Keratinocyte (primary cell): ENCODE data around the gene YAE1. TPM values are rescaled to one million over a fixed set of nuclear protein-coding genes. Genes with fewer than 3 reads are reported as not detected.
A peak's percentile ranks its signal among the peaks of the same experiment; 100 is the strongest.

Source experiments
- DNase-seq: peaks from one replicate; pipeline ENCODE4 v3.0.0-alpha.2; 2011; ENCODE audit warnings: low read depth, missing footprints, low spot score
- FAIRE-seq: peaks from 2 replicates; lab custom pipeline; 2011; peaks lifted over from hg19 to GRCh38; lab: Jason Lieb, UNC
- H2AFZ ChIP-seq: 2 replicates; pipeline ENCODE4 v1.6.0; 2012; ENCODE audit warnings: low read length, control low read depth, inconsistent platforms; ENCODE audit not compliant: control insufficient read depth
- H3K27ac ChIP-seq: 2 replicates; pipeline ENCODE4 v1.5.1; 2011; ENCODE audit warnings: low read length; ENCODE audit not compliant: control insufficient read depth, insufficient read depth
- H3K27me3 ChIP-seq: 3 replicates; pipeline ENCODE4 v1.6.0; 2011; ENCODE audit warnings: low read length; ENCODE audit not compliant: control insufficient read depth, insufficient read depth; ENCODE audit errors: extremely low read depth
- H3K36me3 ChIP-seq, 2 experiments: 2 replicates in 1 of 2; 3 replicates in 1 of 2; pipeline ENCODE4 v1.5.1; 2011; ENCODE audit warnings: low read length in 2 of 2, mild to moderate bottlenecking in 1 of 2; ENCODE audit not compliant: control insufficient read depth in 2 of 2, insufficient read depth in 2 of 2; ENCODE audit errors: extremely low read depth in 1 of 2
- H3K4me1 ChIP-seq: 3 replicates; pipeline ENCODE4 v1.5.1; 2011; ENCODE audit warnings: low read length; ENCODE audit not compliant: control insufficient read depth, insufficient read depth; ENCODE audit errors: extremely low read depth
- H3K4me2 ChIP-seq: 3 replicates; pipeline ENCODE4 v1.6.0; 2011; ENCODE audit warnings: low read depth, low read length; ENCODE audit not compliant: control insufficient read depth, insufficient read depth; ENCODE audit errors: extremely low read depth
- H3K4me3 ChIP-seq, 3 experiments: fragments of 200-600 bp in 1 of 3; sonication (generic) in 1 of 3; 2 replicates in 2 of 3; 3 replicates in 1 of 3; pipeline ENCODE4 v1.5.1; 2011 to 2016; ENCODE audit warnings: low read length in 3 of 3, mild to moderate bottlenecking in 3 of 3, control low read depth in 2 of 3, inconsistent platforms in 1 of 3, low read depth in 1 of 3, mixed read lengths in 1 of 3, mixed run types in 1 of 3, moderate library complexity in 1 of 3; ENCODE audit not compliant: control insufficient read depth in 2 of 3, insufficient read depth in 2 of 3; ENCODE audit errors: extremely low read depth in 1 of 3
- H3K79me2 ChIP-seq: 2 replicates; pipeline ENCODE4 v1.6.0; 2012; ENCODE audit warnings: low read length; ENCODE audit not compliant: control insufficient read depth, insufficient read depth
- H3K9ac ChIP-seq: 3 replicates; pipeline ENCODE4 v1.6.0; 2011; ENCODE audit warnings: low read length; ENCODE audit not compliant: control insufficient read depth, insufficient read depth; ENCODE audit errors: extremely low read depth
- H3K9me1 ChIP-seq: 3 replicates; pipeline ENCODE4 v1.6.0; 2011; ENCODE audit warnings: low read length; ENCODE audit not compliant: control insufficient read depth, insufficient read depth; ENCODE audit errors: extremely low read depth
- H3K9me3 ChIP-seq: 2 replicates; pipeline ENCODE4 v1.5.1; 2012; ENCODE audit warnings: low read depth, low read length; ENCODE audit not compliant: control insufficient read depth
- H4K20me1 ChIP-seq: 3 replicates; pipeline ENCODE4 v1.6.0; 2011; ENCODE audit warnings: low read length; ENCODE audit not compliant: control insufficient read depth, insufficient read depth; ENCODE audit errors: extremely low read depth
- EZH2 ChIP-seq: IDR thresholded peaks from one replicate; pipeline ENCODE4 v1.6.1; 2012; ENCODE audit warnings: inconsistent platforms, mild to moderate bottlenecking, low read length, moderate library complexity
- dilution Hi-C: fragments of 300-500 bp; cut with MboI; formaldehyde crosslinking; loops from one replicate; pipeline ENCODE4 v1.7.0; 2020; ENCODE audit warnings: low sequenced_read_pairs; ENCODE audit not compliant: extremely low pct_ligation_motif_present
- polyA plus RNA-seq, 5 experiments: library from polyadenylated mRNA; depleted of rRNA in 3 of 5; stranded (reverse) in 3 of 5; stranded (forward) in 1 of 5; unstranded in 1 of 5; fragments of >200 nt; gene quantifications; 1 replicate in 1 of 5; 2 replicates in 3 of 5; 3 replicates in 1 of 5; pipeline versions ENCODE4 v1.2.1 to v1.2.3, GENCODE V29; 2011 to 2012; ENCODE audit warnings: missing spikeins in 2 of 5, low read depth in 1 of 5, low replicate concordance in 1 of 5
- TF ChIP-seq, protein P1 (sequence below), 3 experiments: IDR thresholded peaks in 1 of 3; conservative IDR thresholded peaks in 1 of 3; optimal IDR thresholded peaks in 1 of 3; 2 replicates in 2 of 3; 3 replicates in 1 of 3; pipeline versions ENCODE3 to v1.5.1; 2011; ENCODE audit warnings: low read length in 3 of 3, mild to moderate bottlenecking in 3 of 3, moderate library complexity in 2 of 3, control low read depth in 1 of 3, inconsistent platforms in 1 of 3; ENCODE audit not compliant: insufficient read depth in 2 of 3; ENCODE audit errors: extremely low read depth in 1 of 3

The YAE1 gene
- polyA plus RNA-seq, 1 donor (not counting 4 experiments of a cell fraction or from before 2014, with no cell fraction given): 43.7 TPM

DNA sequence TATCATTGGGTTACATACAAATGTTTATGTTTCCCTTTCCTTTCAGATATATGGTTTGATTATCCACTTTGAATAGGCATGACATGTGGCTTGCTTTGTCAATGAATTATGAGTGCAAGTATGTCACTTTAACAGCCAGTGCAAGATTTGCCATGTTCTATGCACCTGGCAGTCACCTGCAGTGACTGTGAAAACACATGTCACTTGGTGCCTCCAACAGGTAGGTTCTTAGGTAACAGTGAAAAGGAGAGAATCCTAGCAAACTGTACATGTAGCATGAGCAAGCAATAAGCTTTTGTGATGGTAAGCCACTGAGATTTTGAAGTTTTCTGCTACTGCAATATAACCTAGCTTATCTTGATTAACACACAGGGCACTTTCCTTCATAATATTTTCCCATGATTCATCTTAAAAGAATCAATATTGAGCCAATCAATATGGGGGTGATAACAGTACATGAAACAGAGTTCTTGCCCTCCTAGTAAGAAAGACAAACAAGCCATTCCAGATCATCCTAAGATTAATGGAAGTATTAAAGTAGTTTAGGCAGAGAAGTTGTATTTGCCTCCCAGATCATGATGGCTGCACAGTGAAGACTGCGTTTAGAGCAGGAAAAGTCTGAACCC, 49.3 kb downstream of the YAE1 start:
- dilution Hi-C loops: no loop called here
- Histone ChIP-seq H3K27ac (no peak overlapping the region), H4K20me1 (no peaks in the 10 kb centered on the region), H3K36me3 (no peaks in the 10 kb centered on the region), H3K9me1 (no peaks in the 10 kb centered on the region), H2AFZ (no peak overlapping the region), H3K4me3 (no peak overlapping the region), H3K79me2 (no peaks in the 10 kb centered on the region), H3K9me3 (no peaks in the 10 kb centered on the region), H3K4me2 (no peak overlapping the region), H3K9ac (no peak overlapping the region), H3K4me1 (peaks cover 29% of the 10 kb centered on the region), H3K27me3 (no peaks in the 10 kb centered on the region)
- DNase-seq (no peak), FAIRE-seq (no peak)
- no peak for TF ChIP-seq EZH2
- TF ChIP-seq, protein P1, sequence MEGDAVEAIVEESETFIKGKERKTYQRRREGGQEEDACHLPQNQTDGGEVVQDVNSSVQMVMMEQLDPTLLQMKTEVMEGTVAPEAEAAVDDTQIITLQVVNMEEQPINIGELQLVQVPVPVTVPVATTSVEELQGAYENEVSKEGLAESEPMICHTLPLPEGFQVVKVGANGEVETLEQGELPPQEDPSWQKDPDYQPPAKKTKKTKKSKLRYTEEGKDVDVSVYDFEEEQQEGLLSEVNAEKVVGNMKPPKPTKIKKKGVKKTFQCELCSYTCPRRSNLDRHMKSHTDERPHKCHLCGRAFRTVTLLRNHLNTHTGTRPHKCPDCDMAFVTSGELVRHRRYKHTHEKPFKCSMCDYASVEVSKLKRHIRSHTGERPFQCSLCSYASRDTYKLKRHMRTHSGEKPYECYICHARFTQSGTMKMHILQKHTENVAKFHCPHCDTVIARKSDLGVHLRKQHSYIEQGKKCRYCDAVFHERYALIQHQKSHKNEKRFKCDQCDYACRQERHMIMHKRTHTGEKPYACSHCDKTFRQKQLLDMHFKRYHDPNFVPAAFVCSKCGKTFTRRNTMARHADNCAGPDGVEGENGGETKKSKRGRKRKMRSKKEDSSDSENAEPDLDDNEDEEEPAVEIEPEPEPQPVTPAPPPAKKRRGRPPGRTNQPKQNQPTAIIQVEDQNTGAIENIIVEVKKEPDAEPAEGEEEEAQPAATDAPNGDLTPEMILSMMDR (optimal IDR thresholded peaks at IDR 0.05 in 1 of 3, IDR thresholded peaks at IDR 0.05 in 1 of 3, conservative IDR thresholded peaks at IDR 0.05 in 1 of 3; ENCODE audit: extremely low read depth in 1 of 3, insufficient read depth in 2 of 3, low read length in 3 of 3): no peak

DNA sequence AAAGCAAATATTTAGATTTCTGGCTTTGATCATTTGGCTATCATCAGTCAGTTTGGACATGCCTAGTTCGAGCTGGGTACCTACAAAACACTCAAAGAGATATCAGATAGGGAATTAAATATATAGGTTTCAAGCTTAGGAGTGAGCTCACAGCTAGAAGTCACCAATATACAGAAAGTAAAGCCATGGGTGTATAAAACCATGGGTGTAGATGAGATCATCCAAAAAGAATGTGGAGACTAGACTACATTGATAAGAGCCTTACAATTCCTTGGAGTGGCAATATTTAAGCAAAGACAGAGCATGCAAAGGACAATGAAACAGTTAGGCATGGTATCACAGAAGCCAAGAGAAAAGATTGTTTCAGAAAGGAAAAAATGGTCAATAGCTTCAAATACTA, 49.9 kb downstream of the YAE1 start:
- Histone ChIP-seq H3K27ac (no peak overlapping the region), H3K36me3 (no peaks in the 10 kb centered on the region), H2AFZ (no peak overlapping the region), H3K79me2 (no peaks in the 10 kb centered on the region), H3K9me1 (no peaks in the 10 kb centered on the region), H3K4me3 (no peak overlapping the region), H4K20me1 (no peaks in the 10 kb centered on the region), H3K9ac (no peak overlapping the region), H3K4me1 (peaks cover 35% of the 10 kb centered on the region), H3K4me2 (no peak overlapping the region), H3K27me3 (no peaks in the 10 kb centered on the region), H3K9me3 (no peaks in the 10 kb centered on the region)
- peak; percentile 82 for FAIRE-seq
- no peak for TF ChIP-seq EZH2
- TF ChIP-seq, protein P1 (optimal IDR thresholded peaks at IDR 0.05 in 1 of 3, IDR thresholded peaks at IDR 0.05 in 1 of 3, conservative IDR thresholded peaks at IDR 0.05 in 1 of 3; ENCODE audit: extremely low read depth in 1 of 3, insufficient read depth in 2 of 3, low read length in 3 of 3): no peak
- DNase-seq: no peak
- dilution Hi-C loops: no loop called here
